GM12878 (cell line): ENCODE results near the gene RPGR. TPM values are rescaled to one million over a fixed set of nuclear protein-coding genes. Genes with fewer than 3 reads are reported as not detected.

ENCODE experiments used
- ATAC-seq: fragments of 200-7000 bp; cut with Tn5 transposase; 3 replicates; pipeline ENCODE4 v1.9.1; 2020; ENCODE audit warnings: mild to moderate bottlenecking, moderate library complexity
- BruUV-seq: library from RNA; stranded (reverse); fragments of 400-500 nt; replicated peaks from 2 replicates; lab custom pipeline; 2021; lab: Mats Ljungman, UMichigan
- CTCF ChIA-PET: fragments of 300-600 bp; sonication (Branson Sonifier 250); formaldehyde crosslinking; extraction: SDS; loops from one replicate; lab custom pipeline; 2021; ENCODE audit warnings: inconsistent platforms; lab: Yijun Ruan, JAX
- POLR2A ChIA-PET: fragments of 350-600 bp; formaldehyde crosslinking; extraction: SDS; loops from one replicate; lab custom pipeline; 2021; ENCODE audit warnings: inconsistent platforms; lab: Charles Lee
- RAD21 ChIA-PET: fragments of 300-600 bp; sonication (Branson Sonifier 250); formaldehyde crosslinking; loops from one replicate; lab custom pipeline; 2023; ENCODE audit warnings: antibody characterized with exemption; ENCODE audit not compliant: unreplicated experiment; lab: Charles Lee
- SMC1A ChIA-PET: fragments of 300-600 bp; sonication (Branson Sonifier 250); formaldehyde crosslinking; loops from one replicate; lab custom pipeline; 2023; ENCODE audit not compliant: unreplicated experiment, uncharacterized antibody; lab: Charles Lee
- DNase-seq: peaks from one replicate; pipeline ENCODE4 v3.0.0-alpha.2; 2011; ENCODE audit warnings: low read depth, low spot score
- FAIRE-seq: peaks from 3 replicates; lab custom pipeline; 2011; peaks lifted over from hg19 to GRCh38; lab: Jason Lieb, UNC
- H2AFZ ChIP-seq: 2 replicates; pipeline ENCODE4 v1.6.0; 2011; ENCODE audit warnings: low read depth, low read length, control low read depth; ENCODE audit not compliant: control insufficient read depth
- H3K27ac ChIP-seq: 2 replicates; pipeline ENCODE4 v1.5.1; 2011; ENCODE audit warnings: control low read depth; ENCODE audit not compliant: control insufficient read depth, insufficient read depth
- H3K27me3 ChIP-seq, 2 experiments: replicated peaks in 1 of 2; 2 replicates each; pipeline versions ENCODE4 v1.6.0 to v1.6.1; 2011; ENCODE audit warnings: low read length in 1 of 2; ENCODE audit not compliant: control insufficient read depth in 2 of 2, insufficient read depth in 2 of 2
- H3K36me3 ChIP-seq, 2 experiments: 2 replicates each; pipeline ENCODE4 v1.5.1; 2011; ENCODE audit warnings: low read length in 1 of 2; ENCODE audit not compliant: control insufficient read depth in 2 of 2, insufficient read depth in 2 of 2
- H3K4me1 ChIP-seq: 2 replicates; pipeline ENCODE4 v1.6.1; 2011; ENCODE audit warnings: mild to moderate bottlenecking, low read length, moderate library complexity, mixed read lengths; ENCODE audit not compliant: control insufficient read depth, insufficient read depth
- H3K4me2 ChIP-seq: 2 replicates; pipeline ENCODE4 v1.6.0; 2011; ENCODE audit warnings: control low read depth; ENCODE audit not compliant: control insufficient read depth, insufficient read depth
- H3K4me3 ChIP-seq: fragments of 200-600 bp; sonication (generic); 2 replicates; pipeline ENCODE4 v1.5.1; 2016
- H3K79me2 ChIP-seq: 2 replicates; pipeline ENCODE4 v1.6.0; 2011; ENCODE audit warnings: low read length; ENCODE audit not compliant: control insufficient read depth, insufficient read depth
- H3K9ac ChIP-seq: 2 replicates; pipeline ENCODE4 v1.8.0; 2011; ENCODE audit warnings: low read length, control low read depth, mixed read lengths; ENCODE audit not compliant: control insufficient read depth, insufficient read depth
- H3K9me3 ChIP-seq: replicated peaks from 3 replicates; pipeline ENCODE4 v1.5.1; 2011; ENCODE audit warnings: mild to moderate bottlenecking, low read length; ENCODE audit not compliant: control insufficient read depth, insufficient read depth
- H4K20me1 ChIP-seq: 2 replicates; pipeline ENCODE4 v1.6.0; 2011; ENCODE audit not compliant: control insufficient read depth, insufficient read depth
- BCL11A ChIP-seq: IDR thresholded peaks from 2 replicates; pipeline ENCODE4 v1.6.1; 2011; ENCODE audit warnings: low read depth, low read length
- FOS ChIP-seq: IDR thresholded peaks from 3 replicates; pipeline ENCODE4 v1.6.1; 2011; ENCODE audit warnings: borderline replicate concordance; ENCODE audit not compliant: insufficient read length; ENCODE audit errors: extremely low read depth
- IKZF1 ChIP-seq: fragments of 450-650 bp; conservative IDR thresholded peaks from 2 replicates; pipeline ENCODE4 v1.6.1; 2017; ENCODE audit warnings: antibody characterized with exemption, mild to moderate bottlenecking
- KAT2A ChIP-seq: conservative IDR thresholded peaks from 2 replicates; pipeline ENCODE4 v1.6.1; 2011; ENCODE audit warnings: low read depth, low read length; ENCODE audit not compliant: control insufficient read depth
- NR2C1 ChIP-seq: fragments of 450-650 bp; IDR thresholded peaks from 2 replicates; pipeline ENCODE4 v1.6.1; 2017; ENCODE audit warnings: antibody characterized with exemption, mild to moderate bottlenecking, moderate library complexity
- RAD51 ChIP-seq: fragments of 450-650 bp; IDR thresholded peaks from 2 replicates; pipeline ENCODE4 v1.6.1; 2016; ENCODE audit warnings: moderate library complexity, mild to moderate bottlenecking, inconsistent platforms
- RBBP5 ChIP-seq: fragments of 200-600 bp; sonication (generic); conservative IDR thresholded peaks from 2 replicates; pipeline ENCODE4 v1.6.1; 2016
- SMAD5 ChIP-seq: IDR thresholded peaks from 2 replicates; pipeline ENCODE4 v1.6.1; 2016; ENCODE audit warnings: antibody characterized with exemption, low read depth
- SRF ChIP-seq, 2 experiments: IDR thresholded peaks; 2 replicates each; pipeline ENCODE4 v1.6.1; 2011; ENCODE audit warnings: low read depth in 2 of 2, low read length in 2 of 2, mild to moderate bottlenecking in 1 of 2, moderate library complexity in 1 of 2
- TARDBP ChIP-seq: IDR thresholded peaks from 2 replicates; pipeline ENCODE4 v1.6.1; 2016; ENCODE audit warnings: borderline replicate concordance
- YY1 ChIP-seq: IDR thresholded peaks from 2 replicates; pipeline ENCODE4 v1.6.1; 2011; ENCODE audit warnings: low read depth, mild to moderate bottlenecking, low read length
- ZNF622 ChIP-seq: fragments of 450-650 bp; IDR thresholded peaks from 2 replicates; pipeline ENCODE4 v1.6.1; 2017; ENCODE audit warnings: mild to moderate bottlenecking, inconsistent platforms
- WGBS: methylation state at CpG from one replicate; pipeline ENCODE4 v1.1.6; 2016; ENCODE audit warnings: low lambda C conversion rate; ENCODE audit not compliant: insufficient replicate concordance, insufficient coverage; ENCODE audit errors: missing lambda C conversion rate; 5-methylcytosine and 5-hydroxymethylcytosine counted together
- in situ Hi-C: fragments of 300-500 bp; cut with MboI; formaldehyde crosslinking; loops from 9 replicates; pipeline ENCODE4 v1.14.3; 2018; ENCODE audit warnings: mixed read lengths
- intact Hi-C: fragments of 100-400 bp; cut with micrococcal nuclease; formaldehyde crosslinking; loops from one replicate; pipeline ENCODE4 v1.14.2; 2022; ENCODE audit not compliant: unreplicated experiment
- polyA plus RNA-seq, 11 experiments: library from polyadenylated mRNA; depleted of rRNA in 4 of 11; unstranded in 6 of 11; stranded (reverse) in 5 of 11; fragments of >200 nt; fragmentation: Nextera tagmentation in 4 of 11; fragmentation: Illumina TruSeq in 1 of 11; extraction: Ambion mirVana in 4 of 11; extraction: Trizol in 1 of 11; gene quantifications; 1 replicate in 1 of 11; 2 replicates in 10 of 11; pipeline versions ENCODE4 v1.2.1 to v1.2.3, GENCODE V29; 2011 to 2016; ENCODE audit warnings: inconsistent platforms in 2 of 11, missing spikeins in 2 of 11, low read depth in 1 of 11
- total RNA-seq, 4 experiments: library from RNA; depleted of rRNA in 3 of 4; stranded (reverse); fragments of >200 nt in 3 of 4; fragmentation: Illumina TruSeq in 1 of 4; extraction: Trizol in 1 of 4; gene quantifications; 2 replicates each; pipeline versions ENCODE4 v1.2.1 to v1.2.3, GENCODE V29; 2013 to 2021
- TF ChIP-seq, protein P1 (sequence below): IDR thresholded peaks from 2 replicates; pipeline ENCODE4 v1.6.1; 2011; ENCODE audit warnings: low read depth, low read length, improper control_type of control experiment, borderline replicate concordance

The RPGR gene
- total and polyA plus RNA-seq, 10 of the 15 experiments (the other 5 are each of a cell fraction or from before 2014, with no cell fraction given), result 5.5 to 13.4 (median 7.6) TPM

DNA sequence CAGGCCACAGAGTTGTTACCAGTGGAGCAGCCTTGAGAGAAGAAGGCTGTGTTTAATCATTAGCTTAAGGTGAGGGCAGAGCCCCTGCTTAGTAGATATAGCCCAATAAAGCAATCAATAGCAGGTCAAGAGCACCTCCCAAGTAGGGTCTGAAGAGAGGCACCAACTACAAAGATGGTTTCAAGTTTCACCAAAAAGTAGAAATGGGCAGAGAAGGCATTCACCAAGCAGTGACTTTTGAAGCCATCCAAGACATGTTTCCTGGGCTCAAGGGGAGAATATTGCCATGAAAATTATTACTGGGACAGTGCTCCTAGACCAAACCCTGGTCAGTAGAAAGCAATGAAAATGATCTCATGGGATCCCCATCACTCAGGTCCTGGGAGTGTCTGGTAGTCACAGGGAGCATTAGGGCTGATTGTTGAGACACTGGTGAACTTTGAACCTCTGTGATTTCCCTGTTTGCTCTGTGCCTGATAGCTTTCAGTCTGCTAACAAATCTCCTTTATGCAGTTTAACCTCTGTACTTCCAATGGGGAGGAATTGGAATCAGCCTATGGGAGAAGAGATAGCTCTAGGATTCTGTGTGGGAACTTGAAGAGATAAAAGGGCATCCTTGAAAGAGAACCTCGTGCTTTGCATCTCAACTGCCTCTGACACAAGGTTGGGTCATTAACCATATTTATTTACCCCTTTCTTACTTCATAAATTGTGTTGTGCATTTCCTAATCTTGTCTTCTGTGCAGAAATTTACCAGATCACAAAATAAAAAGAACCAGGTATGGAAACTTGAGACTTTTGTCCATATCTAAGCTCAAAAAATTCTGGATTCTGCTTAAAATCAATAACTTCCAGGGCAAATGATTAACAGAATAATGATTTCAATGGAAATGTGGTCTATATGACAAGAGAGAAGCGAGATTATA lies 15.8 kb upstream of the RPGR start:
- ChIA-PET CTCF (interaction anchor here (1.0 kb wide), 1 partner anchor 11 kb away, joined by 4 read pairs; no protein-coding TSS in a partner anchor), RAD21 (interaction anchor here (1.4 kb wide), 1 partner anchor 16 kb away, joined by 3 read pairs; the partner anchor contains the start of gene RPGR), SMC1A (no interaction called here), POLR2A (no interaction called here)
- H3K79me2 ChIP-seq, result no peaks in the 10 kb centered on the region
- TF ChIP-seq RBBP5 (no peak), SMAD5 (no peak), RAD51 (no peak), ZNF622 (no peak), KAT2A (no peak), IKZF1 (no peak)
- no peaks in the 10 kb centered on the region; a peak in 1 of 4 replicates for H3K27me3 ChIP-seq
- H3K9ac ChIP-seq, result no peak overlapping the region
- no peak for FAIRE-seq
- no peak overlapping the region for H3K4me3 ChIP-seq
- 5% methylated on average over 2 of the region's 2 CpGs for WGBS
- no peak for ATAC-seq
- no TSS peak for BruUV-seq
- in situ Hi-C loops (no loop called here), intact Hi-C loops (no loop called here)
- H2AFZ ChIP-seq, result no peak overlapping the region
- H3K4me2 ChIP-seq, result no peak overlapping the region
- H4K20me1 ChIP-seq, result no peaks in the 10 kb centered on the region
- H3K4me1 ChIP-seq, result no peaks in the 10 kb centered on the region
- H3K27ac ChIP-seq, result no peak overlapping the region
- DNase-seq, result no peak
- no peaks in the 10 kb centered on the region for H3K9me3 ChIP-seq
- no peaks in the 10 kb centered on the region for H3K36me3 ChIP-seq

DNA sequence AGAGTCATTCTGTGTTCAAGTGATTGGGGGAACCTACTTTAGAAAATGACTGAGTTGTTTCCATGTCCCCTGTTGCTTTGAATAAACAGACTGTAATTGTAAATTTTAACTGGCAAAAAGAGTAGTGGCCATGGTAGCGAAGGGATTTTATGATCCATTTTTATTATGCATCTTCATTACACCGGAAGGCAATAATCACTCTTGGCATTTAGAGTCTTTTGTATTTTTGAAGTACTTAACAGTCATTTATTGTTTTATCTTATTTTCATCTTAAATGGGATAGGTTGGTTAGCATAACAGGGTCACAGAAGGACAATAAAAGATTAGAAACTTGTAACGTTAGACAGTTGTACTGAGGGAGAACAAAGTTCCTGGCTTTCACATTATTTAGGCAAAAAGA lies 14.1 kb upstream of the RPGR start:
- no peaks in the 10 kb centered on the region for H3K9me3 ChIP-seq
- 45% methylated on average over 3 of the region's 3 CpGs for WGBS
- H3K27me3 ChIP-seq, result no peaks in the 10 kb centered on the region; a peak in 1 of 4 replicates
- no peak for DNase-seq
- POLR2A ChIA-PET, result no interaction called here
- BruUV-seq, result no TSS peak
- no peaks in the 10 kb centered on the region for H3K4me1 ChIP-seq
- H3K27ac ChIP-seq, result no peak overlapping the region
- SMC1A ChIA-PET, result no interaction called here
- CTCF ChIA-PET, result no interaction called here
- TF ChIP-seq NR2C1 (no peak), ZNF622 (no peak), FOS (no peak), YY1 (no peak), SRF (IDR thresholded peaks at IDR 0.05; ENCODE audit: low read depth in 2 of 2, low read length in 2 of 2) (no peak), BCL11A (no peak), TARDBP (no peak)
- TF ChIP-seq, protein P1, sequence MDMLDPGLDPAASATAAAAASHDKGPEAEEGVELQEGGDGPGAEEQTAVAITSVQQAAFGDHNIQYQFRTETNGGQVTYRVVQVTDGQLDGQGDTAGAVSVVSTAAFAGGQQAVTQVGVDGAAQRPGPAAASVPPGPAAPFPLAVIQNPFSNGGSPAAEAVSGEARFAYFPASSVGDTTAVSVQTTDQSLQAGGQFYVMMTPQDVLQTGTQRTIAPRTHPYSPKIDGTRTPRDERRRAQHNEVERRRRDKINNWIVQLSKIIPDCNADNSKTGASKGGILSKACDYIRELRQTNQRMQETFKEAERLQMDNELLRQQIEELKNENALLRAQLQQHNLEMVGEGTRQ, result no peak
- intact Hi-C loops (no loop called here), in situ Hi-C loops (no loop called here)
- ATAC-seq, result no peak
- H3K9ac ChIP-seq, result no peak overlapping the region
- H3K36me3 ChIP-seq, result no peaks in the 10 kb centered on the region
- RAD21 ChIA-PET, result no interaction called here
- no peak overlapping the region for H3K4me2 ChIP-seq
- H3K79me2 ChIP-seq, result no peaks in the 10 kb centered on the region
- no peak overlapping the region for H2AFZ ChIP-seq
- FAIRE-seq, result no peak
- no peaks in the 10 kb centered on the region for H4K20me1 ChIP-seq
- H3K4me3 ChIP-seq, result no peak overlapping the region
